Gastrocnemius medialis (tissue), 4 donors: Measurements from ENCODE around the gene HOXA6.

ENCODE experiments used
- POLR2A ChIP-seq, 2 donors: fragments of 450-650 bp; IDR thresholded peaks; one replicate each; pipeline ENCODE4 v1.6.1; 2017; ENCODE audit warnings: antibody characterized with exemption in 2 of 2, mild to moderate bottlenecking in 2 of 2, moderate library complexity in 2 of 2
- TF ChIP-seq, protein P1 (sequence below), 5 experiments: fragments of 450-650 bp in 3 of 5; fragments of 200-600 bp in 2 of 5; sonication (generic) in 2 of 5; IDR thresholded peaks in 4 of 5; conservative IDR thresholded peaks in 1 of 5; 1 replicate in 4 of 5; 2 replicates in 1 of 5; pipeline ENCODE4 v1.5.1; 2016 to 2019; ENCODE audit warnings: antibody characterized with exemption in 5 of 5, mild to moderate bottlenecking in 3 of 5, moderate library complexity in 3 of 5

GRCh38 chr7:27148756-27149641 is 1.4 kb upstream of the HOXA6 start:
- TF ChIP-seq, protein P1, sequence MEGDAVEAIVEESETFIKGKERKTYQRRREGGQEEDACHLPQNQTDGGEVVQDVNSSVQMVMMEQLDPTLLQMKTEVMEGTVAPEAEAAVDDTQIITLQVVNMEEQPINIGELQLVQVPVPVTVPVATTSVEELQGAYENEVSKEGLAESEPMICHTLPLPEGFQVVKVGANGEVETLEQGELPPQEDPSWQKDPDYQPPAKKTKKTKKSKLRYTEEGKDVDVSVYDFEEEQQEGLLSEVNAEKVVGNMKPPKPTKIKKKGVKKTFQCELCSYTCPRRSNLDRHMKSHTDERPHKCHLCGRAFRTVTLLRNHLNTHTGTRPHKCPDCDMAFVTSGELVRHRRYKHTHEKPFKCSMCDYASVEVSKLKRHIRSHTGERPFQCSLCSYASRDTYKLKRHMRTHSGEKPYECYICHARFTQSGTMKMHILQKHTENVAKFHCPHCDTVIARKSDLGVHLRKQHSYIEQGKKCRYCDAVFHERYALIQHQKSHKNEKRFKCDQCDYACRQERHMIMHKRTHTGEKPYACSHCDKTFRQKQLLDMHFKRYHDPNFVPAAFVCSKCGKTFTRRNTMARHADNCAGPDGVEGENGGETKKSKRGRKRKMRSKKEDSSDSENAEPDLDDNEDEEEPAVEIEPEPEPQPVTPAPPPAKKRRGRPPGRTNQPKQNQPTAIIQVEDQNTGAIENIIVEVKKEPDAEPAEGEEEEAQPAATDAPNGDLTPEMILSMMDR (IDR thresholded peaks at IDR 0.05 in 4 of 5, conservative IDR thresholded peaks at IDR 0.05 in 1 of 5), result no peak
- TF ChIP-seq POLR2A (IDR thresholded peaks at IDR 0.05), result no peak
